ENCODE results near the gene DROSHA.
A peak's percentile ranks its signal among the peaks of the same experiment; 100 is the strongest.
"Not testable (repeated sequence)": the region's sequence is repeated elsewhere in the genome, so short reads cannot be mapped to it uniquely, and the experiment has no call there.

Gene DROSHA

GRCh38 chr5:31531888-31532547 lies at the start of gene DROSHA, which contains the start of gene C5orf22:
Gene DROSHA (minus strand): TSS chr5:31532093. CDS start chr5:31529059, 3,034 bp downstream.
Gene C5orf22 (plus strand): TSS chr5:31532301. CDS start chr5:31532393, 92 bp downstream.
- peak; percentile 95 for DNase-seq (ENCODE audit: low read depth)

DNA sequence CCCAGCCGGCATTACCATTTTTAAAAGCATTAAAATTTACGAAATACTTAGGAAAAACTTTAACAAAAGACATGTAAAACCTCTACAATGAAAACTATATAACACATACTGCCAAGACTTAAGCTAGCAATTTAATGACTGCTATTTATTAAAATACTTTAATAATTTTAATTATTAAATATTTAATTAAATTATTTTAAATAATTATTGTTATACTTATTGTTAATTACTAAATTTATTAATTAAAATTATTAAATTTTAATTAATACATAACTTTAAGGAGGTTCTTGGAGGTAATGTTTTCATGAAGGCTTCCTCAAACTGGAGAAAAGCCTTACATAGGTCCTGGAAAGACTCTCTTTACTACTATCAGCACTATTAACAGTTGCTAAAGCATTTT lies 47.7 kb upstream of the DROSHA start:
- no peak for DNase-seq (ENCODE audit: low read depth)

DNA sequence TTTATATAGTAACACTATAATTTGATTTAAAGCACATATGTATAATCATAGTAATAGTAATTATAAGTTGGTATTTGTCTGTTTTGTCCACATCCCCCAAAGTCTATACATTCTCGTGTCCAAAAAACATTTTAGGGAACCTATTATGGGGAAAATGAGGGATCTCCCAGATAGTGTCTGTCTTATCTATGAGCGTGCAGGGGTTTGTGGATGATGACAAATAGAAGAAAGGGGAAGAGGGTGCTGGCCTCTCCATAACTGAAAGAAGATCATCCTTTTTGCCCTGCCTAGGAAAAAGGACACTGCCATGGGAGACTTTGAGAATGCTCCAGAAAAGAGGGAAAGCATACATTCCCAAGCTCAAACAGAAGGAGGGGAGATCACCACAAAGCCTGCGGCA lies 45.5 kb upstream of the DROSHA start:
- DNase-seq (ENCODE audit: low read depth) = no peak

- DNase-seq (ENCODE audit: low read depth) = no peak
Observed at GRCh38 chr5:31574772-31575171, 42.9 kb upstream of the DROSHA start.

DNA sequence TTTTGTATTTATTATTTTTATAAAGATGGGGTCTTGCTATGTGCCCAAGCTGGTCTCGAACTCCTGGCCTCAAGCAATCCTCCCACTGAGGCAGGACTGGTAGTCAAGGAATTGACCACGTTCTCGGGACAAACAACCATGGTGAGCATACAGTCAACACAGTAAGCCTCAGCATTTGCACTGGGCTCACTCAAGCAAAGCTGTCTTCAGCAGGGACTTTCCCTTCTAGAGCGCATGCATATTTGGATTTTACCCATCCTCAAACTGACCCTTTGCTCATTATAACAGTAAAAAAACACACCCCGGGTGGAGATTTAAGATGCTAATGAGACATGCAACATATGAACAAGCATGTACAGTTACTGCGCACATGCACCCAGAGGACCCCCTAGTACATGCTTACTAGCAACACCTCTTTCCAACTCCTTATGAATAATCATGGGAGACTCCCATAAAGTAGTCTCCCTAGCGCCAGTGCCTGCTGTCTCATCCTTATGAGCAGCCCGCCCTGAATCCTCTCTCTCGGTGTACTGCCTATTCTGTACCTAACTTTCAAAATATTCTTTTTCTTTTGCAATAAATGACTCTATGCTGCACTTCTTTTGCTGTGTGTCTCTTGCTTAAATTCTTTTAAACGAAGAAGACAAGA lies 41.7 kb upstream of the DROSHA start:
- no peak for DNase-seq (ENCODE audit: low read depth)

- no peak for DNase-seq (ENCODE audit: low read depth)
Observed at GRCh38 chr5:31569068-31569467, 37.2 kb upstream of the DROSHA start.

- DNase-seq (ENCODE audit: low read depth) = no peak
Observed at GRCh38 chr5:31568302-31568835, 36.5 kb upstream of the DROSHA start.

DNA sequence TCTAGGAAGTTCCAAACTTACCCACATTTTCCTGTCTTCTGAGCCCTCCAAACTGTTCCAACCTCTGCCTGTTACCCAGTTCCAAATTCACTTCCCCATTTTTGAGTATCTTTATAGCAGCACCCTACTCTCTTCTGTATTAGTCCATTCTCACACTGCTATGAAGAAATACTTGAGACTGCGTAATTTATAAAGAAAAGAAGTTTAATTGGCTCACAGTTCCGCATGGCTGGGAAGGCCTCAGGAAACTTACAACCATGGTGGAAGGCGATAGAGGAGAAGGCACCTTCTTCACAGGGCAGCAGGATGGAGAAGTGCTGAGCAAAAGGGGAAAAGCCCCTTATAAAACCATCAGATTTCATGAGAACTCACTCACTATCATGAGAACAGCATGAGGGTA lies 34.5 kb upstream of the DROSHA start:
- DNase-seq (ENCODE audit: low read depth) = not testable (repeated sequence)

GRCh38 chr5:31563216-31563615 lies 31.3 kb upstream of the DROSHA start:
- no peak for DNase-seq (ENCODE audit: low read depth)

DNA sequence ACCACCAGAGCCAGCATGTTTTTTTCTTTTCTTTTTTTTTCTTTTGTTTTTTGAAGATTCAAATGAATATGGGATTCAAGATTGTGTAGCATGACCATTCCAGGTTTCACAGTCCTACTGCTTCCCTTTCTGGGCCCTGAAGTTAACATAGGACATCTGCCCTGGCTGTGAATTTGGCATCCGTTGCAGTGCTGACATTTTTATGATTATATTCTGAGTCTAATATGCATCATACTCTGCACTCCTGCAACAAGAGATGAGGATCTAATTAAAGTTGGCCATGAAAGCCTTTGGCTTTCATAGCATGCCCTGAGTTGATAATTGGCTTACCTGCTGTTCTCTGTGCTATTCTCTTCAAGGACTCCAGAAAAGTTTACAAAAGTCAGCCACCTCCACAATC lies 30.1 kb upstream of the DROSHA start:
- DNase-seq (ENCODE audit: low read depth) = no peak

- DNase-seq (ENCODE audit: low read depth) = no peak
Observed at GRCh38 chr5:31559942-31560341, 28.0 kb upstream of the DROSHA start.

DNA sequence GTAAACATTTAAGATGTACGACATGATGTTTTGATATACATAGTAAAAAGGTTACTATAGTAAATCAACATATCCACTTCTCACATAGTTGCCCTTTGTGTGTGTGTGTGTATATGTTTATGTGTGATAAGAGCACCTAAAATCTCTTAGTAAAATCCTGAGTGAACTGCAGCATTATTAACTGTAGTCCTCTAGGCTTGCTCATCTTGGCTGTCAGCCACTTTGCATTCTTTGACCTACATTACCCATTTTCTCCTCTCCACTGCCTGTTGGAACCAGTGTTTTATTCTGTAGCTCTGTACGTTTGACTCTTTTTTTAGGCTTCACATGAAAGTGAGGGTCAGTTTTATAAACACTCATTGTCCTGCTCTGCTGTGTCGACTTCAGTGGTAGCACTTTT lies 24.6 kb upstream of the DROSHA start:
- peak; percentile 7 for DNase-seq (ENCODE audit: low read depth)

DNA sequence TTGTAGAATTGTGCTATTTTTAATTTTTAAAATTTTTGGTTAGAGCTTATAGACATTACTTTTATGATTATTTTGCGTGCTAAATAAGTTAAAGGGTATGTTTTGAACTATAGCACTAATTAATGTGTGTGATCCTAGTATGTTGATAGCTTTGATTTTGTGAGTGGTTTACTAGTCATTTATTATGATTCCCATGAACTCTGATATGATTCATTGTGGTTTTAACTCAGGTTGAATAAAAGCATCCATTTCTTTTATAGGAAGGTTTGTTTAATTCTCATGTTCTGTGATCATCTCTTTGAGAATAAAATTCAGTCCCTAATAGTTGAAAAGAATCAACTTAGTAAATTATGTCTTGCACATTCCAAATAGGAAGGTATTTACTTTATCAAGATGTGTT lies 22.7 kb upstream of the DROSHA start:
- no peak for DNase-seq (ENCODE audit: low read depth)

DNA sequence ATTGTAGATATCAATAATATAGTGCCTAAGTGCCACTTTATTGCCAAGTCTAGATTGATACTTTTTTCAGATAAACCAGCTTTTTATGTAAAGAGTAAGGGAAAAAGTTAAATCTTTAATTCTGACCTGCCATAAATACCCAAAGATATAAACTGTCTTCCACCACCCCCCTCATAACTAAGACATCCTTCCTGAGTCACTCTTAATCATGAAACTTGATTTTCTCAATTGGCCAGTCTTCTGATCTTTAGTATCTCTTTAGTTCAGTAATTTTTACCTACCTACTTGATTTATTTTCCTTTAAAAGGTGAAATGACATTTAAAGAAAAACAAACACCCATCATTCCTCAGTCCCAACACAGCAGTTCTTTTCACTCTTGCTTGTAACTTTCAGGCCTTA lies 22.0 kb upstream of the DROSHA start:
- no peak for DNase-seq (ENCODE audit: low read depth)

GRCh38 chr5:31551878-31552277 lies 20.0 kb upstream of the DROSHA start:
- no peak for DNase-seq (ENCODE audit: low read depth)

- DNase-seq (ENCODE audit: low read depth) = not testable (repeated sequence)
Observed at GRCh38 chr5:31549114-31549513, 17.2 kb upstream of the DROSHA start.

DNA sequence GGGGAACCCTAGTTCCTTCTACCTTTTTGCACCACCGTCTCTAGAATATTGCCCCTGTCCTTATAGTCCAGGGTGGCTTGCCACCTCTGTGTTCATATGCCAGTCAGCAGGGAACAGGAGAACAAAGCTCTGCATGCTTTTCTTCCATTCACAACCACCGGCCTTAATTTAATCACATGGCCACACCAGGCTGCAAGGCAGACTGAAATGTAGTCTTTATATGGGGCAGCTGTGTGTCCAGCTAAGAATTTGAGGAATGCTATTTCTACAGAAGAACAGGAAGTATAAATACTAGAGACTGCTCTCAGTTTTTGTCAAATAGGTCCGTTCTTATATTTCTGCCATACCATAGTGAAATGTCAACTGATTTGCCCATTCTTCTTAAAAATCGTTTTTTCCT lies 6.0 kb upstream of the DROSHA start:
- no peak for DNase-seq (ENCODE audit: low read depth)

DNA sequence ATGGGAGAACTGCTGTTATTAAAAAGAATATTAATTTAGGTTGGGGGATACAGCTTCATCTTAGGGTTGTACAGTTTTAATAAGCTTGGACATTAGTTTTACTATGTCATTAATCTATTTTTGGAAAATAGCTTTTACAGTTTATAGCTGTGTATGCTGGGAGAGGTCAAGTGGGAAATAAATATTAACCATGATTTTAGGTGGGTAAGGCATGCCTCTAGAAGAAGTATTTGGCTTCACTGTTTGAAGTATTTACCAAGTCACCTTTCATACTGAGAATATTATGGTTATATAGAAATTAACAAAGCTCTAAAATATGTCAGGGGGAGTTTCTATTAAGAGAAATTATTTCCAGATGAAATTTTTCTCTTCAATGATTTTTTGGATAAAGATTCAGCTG lies 5.5 kb upstream of the DROSHA start:
- DNase-seq (ENCODE audit: low read depth) = no peak

- DNase-seq (ENCODE audit: low read depth) = no peak
Observed at GRCh38 chr5:31536873-31537272, 5.0 kb upstream of the DROSHA start.

GRCh38 chr5:31534527-31535046 lies 2.7 kb upstream of the DROSHA start:
- no peak for DNase-seq (ENCODE audit: low read depth)

DNA sequence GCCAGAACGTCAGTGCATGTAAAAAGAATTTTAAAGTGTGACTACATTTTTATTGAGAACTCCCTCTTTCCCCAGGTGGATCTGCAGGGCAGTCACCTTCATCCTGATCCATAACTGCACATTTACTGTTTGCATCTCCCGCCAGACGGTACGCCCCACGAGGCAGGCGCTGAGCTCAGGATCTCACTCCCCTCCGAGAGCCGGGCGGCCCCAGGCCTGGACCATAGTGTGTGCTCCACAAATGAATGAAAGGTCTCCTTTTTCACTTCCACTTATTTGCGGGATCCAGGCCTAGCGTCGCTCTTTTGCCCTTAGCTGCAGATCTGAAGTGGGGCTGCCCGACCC lies 378 bp downstream of the DROSHA start:
- DNase-seq (ENCODE audit: low read depth) = peak; percentile 11

- no peak for DNase-seq (ENCODE audit: low read depth)
Observed at GRCh38 chr5:31530541-31531265, 1.2 kb downstream of the DROSHA start.

DNA sequence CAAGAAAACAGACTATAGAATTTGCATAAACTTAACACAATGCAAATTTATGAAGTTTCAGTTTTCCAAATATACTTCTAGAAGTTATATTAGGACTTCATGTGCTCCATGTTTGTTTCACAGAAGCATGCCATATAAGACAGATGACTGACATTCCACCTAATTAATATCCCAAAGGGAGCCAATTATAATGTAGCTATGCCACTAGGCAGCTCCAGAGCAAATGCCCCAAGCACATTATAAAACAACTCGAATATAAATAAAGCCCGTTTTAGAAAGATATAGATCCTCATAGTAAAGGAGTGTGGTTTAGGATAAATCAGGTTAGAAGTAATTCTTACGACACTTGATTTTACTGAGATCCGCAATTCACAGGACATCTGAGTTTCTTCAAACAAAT lies 8.9 kb downstream of the DROSHA start:
- DNase-seq (ENCODE audit: low read depth) = no peak

Measured in stromal cell of bone marrow (primary cell).